Measurements from ENCODE around the gene PKNOX2. TPM values are rescaled to one million over a fixed set of nuclear protein-coding genes. Genes with fewer than 3 reads are reported as not detected.

The PKNOX2 gene
- total and polyA plus RNA-seq, 10 donors: 0.80 to 8.9 (median 3.5) TPM

DNA sequence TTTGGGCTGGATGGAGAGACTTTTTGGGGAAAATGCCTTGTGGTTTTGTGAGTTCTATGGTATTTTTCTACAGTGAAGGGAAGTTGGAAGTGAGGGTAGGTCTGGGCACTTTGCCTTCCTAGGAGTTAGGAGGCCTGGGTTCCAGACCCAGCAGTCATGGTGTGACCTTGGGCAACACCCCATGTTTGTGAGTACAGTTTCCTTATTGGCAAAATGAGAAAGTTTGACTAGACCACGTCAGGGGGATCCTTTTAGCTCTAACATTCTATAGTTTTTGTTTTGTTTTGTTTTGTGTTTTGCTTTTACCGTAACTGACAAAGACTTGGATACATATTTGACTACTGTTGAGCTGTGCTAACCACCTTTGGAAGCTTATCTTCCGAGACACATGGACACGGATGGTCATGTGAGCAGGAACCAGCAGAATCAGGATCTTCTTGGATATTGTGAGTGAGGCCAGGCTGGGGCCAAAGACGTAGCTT, 109.0 kb downstream of the PKNOX2 start:
- H3K27ac ChIP-seq: no peak overlapping the region
- no peak for DNase-seq
- WGBS, 5 donors: 73 to 83% (median 78%) methylated on average over 5 of the region's 5 CpGs
- no peak overlapping the region for H3K4me3 ChIP-seq
- peaks cover 0 to 12% (median 0%) of the 10 kb centered on the region in 6 donors for H3K4me1 ChIP-seq
- H3K27me3 ChIP-seq (replicated peaks in 1 of 7): peaks cover 0 to 28% (median 0%) of the 10 kb centered on the region in 7 donors
- no peaks in the 10 kb centered on the region for H3K36me3 ChIP-seq
- TF ChIP-seq POLR2A (IDR thresholded peaks at IDR 0.05) (no peak), POLR2AphosphoS5 (IDR thresholded peaks at IDR 0.05) (no peak)
- TF ChIP-seq, protein P1, sequence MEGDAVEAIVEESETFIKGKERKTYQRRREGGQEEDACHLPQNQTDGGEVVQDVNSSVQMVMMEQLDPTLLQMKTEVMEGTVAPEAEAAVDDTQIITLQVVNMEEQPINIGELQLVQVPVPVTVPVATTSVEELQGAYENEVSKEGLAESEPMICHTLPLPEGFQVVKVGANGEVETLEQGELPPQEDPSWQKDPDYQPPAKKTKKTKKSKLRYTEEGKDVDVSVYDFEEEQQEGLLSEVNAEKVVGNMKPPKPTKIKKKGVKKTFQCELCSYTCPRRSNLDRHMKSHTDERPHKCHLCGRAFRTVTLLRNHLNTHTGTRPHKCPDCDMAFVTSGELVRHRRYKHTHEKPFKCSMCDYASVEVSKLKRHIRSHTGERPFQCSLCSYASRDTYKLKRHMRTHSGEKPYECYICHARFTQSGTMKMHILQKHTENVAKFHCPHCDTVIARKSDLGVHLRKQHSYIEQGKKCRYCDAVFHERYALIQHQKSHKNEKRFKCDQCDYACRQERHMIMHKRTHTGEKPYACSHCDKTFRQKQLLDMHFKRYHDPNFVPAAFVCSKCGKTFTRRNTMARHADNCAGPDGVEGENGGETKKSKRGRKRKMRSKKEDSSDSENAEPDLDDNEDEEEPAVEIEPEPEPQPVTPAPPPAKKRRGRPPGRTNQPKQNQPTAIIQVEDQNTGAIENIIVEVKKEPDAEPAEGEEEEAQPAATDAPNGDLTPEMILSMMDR (IDR thresholded peaks at IDR 0.05 in 8 of 11, conservative IDR thresholded peaks at IDR 0.05 in 3 of 11): no peak
- no peaks in the 10 kb centered on the region for H3K9me3 ChIP-seq
- intact Hi-C loops (cut with DNase I; ENCODE audit: low total_unique reads): no loop called here

DNA sequence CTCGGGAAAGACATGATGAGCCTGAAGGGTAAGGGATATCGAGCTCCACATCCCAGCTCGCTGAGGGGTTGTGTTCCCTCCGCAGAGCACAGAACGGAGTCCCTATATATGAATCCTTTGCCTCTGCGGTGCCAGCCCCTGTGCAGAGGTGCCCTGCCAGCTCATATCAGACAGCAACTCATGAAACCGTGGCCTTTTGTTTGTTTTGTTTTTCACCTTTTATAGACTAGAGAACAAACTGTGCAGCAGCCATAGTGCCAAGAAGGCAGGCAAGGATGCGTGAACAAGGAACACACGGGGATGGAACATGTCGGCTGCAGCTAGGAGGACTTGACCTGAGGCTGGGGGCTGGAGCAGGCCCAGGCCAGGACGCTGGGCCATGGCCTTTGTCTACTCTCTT, 109.8 kb downstream of the PKNOX2 start:
- H3K4me1 ChIP-seq: peaks cover 0 to 12% (median 0%) of the 10 kb centered on the region in 6 donors
- H3K36me3 ChIP-seq: no peaks in the 10 kb centered on the region
- no peak for TF ChIP-seq POLR2A (IDR thresholded peaks at IDR 0.05)
- TF ChIP-seq, protein P1 (IDR thresholded peaks at IDR 0.05 in 8 of 11, conservative IDR thresholded peaks at IDR 0.05 in 3 of 11): no peak
- no peak for TF ChIP-seq POLR2AphosphoS5 (IDR thresholded peaks at IDR 0.05)
- no peaks in the 10 kb centered on the region for H3K9me3 ChIP-seq
- WGBS, 5 donors: 86 to 91% (median 88%) methylated on average over 11 of the region's 11 CpGs
- DNase-seq: no peak
- intact Hi-C loops (cut with DNase I; ENCODE audit: low total_unique reads): no loop called here
- H3K27ac ChIP-seq: no peak overlapping the region
- no peak overlapping the region for H3K4me3 ChIP-seq
- peaks cover 0 to 24% (median 0%) of the 10 kb centered on the region in 7 donors for H3K27me3 ChIP-seq (replicated peaks in 1 of 7)

DNA sequence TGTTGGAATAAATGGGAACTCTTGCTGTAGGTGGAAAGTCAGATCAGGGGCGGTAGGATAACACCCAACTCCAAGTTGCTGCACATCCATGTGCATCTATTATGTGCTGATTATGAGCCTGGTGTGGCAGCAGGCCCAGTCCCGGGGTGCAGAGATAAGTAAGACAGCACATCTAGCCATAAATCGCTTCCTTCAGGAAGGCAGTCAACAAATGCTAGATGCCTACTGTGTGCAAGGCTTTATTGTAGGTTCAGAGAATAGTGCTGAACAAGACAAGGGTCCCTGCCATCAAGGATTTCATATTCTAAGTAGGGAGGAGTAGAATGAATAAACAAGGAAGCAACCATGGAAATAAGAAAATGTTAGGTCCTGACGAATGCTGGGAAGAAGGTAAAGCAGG, 110.2 kb downstream of the PKNOX2 start:
- 81 to 93% (median 85%) methylated on average over 4 of the region's 4 CpGs for WGBS, 5 donors
- Histone ChIP-seq H3K9me3 (no peaks in the 10 kb centered on the region), H3K4me3 (no peak overlapping the region), H3K27me3 (replicated peaks in 1 of 7) (peaks cover 0 to 24% (median 0%) of the 10 kb centered on the region in 7 donors), H3K27ac (no peak overlapping the region), H3K4me1 (peaks cover 0 to 12% (median 0%) of the 10 kb centered on the region in 6 donors), H3K36me3 (no peaks in the 10 kb centered on the region)
- DNase-seq: no peak
- no peak for TF ChIP-seq POLR2AphosphoS5 (IDR thresholded peaks at IDR 0.05)
- TF ChIP-seq POLR2A (IDR thresholded peaks at IDR 0.05): no peak
- TF ChIP-seq, protein P1 (IDR thresholded peaks at IDR 0.05 in 8 of 11, conservative IDR thresholded peaks at IDR 0.05 in 3 of 11): no peak
- intact Hi-C loops (cut with DNase I; ENCODE audit: low total_unique reads): no loop called here

DNA sequence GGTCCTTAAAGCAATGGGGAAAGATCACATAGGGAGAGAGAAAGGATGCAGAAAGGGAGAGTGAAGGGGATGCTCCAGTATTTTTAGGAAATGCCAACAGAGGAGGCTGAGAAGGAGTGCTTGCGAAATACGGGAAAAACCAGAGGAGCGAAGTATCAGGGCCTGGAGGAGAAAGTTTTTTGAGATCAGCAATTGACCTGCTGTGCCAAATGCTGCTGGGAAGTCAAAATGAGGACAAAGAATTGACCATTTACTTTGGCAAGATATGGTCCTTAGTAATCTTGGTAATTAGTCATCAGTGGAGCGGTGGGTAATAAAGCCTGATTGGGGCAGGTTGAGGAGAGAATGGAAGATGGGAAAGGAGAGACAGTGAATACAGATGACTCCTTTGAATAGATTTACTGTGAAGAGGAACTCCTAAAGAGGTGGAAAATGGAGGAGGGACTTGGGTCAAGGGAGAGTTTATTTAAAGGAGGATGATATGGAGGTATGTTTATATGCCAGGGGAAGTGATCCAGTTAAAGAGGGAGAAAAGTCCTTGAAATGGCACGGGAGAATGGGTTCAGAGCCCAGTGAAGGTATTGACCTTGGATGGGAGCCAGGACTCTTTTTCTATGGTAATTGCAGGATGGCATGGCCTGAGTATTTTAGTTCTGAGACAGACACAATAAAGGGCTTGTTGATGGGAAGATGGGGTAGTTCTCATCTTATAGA, 111.5 kb downstream of the PKNOX2 start:
- Histone ChIP-seq H3K4me1 (peaks cover 0 to 12% (median 0%) of the 10 kb centered on the region in 6 donors), H3K36me3 (no peaks in the 10 kb centered on the region), H3K4me3 (no peak overlapping the region), H3K9me3 (no peaks in the 10 kb centered on the region), H3K27ac (peak overlapping the region in 2 of 8 donors; percentile 5 to 20), H3K27me3 (replicated peaks in 1 of 7) (peaks cover 0 to 24% (median 0%) of the 10 kb centered on the region in 7 donors)
- TF ChIP-seq POLR2AphosphoS5 (IDR thresholded peaks at IDR 0.05) (no peak), POLR2A (IDR thresholded peaks at IDR 0.05) (no peak)
- TF ChIP-seq, protein P1 (IDR thresholded peaks at IDR 0.05 in 8 of 11, conservative IDR thresholded peaks at IDR 0.05 in 3 of 11): no peak
- no peak for DNase-seq
- WGBS, 5 donors: 71 to 80% (median 73%) methylated on average over 5 of the region's 5 CpGs
- intact Hi-C loops (cut with DNase I; ENCODE audit: low total_unique reads): no loop called here
